Nephron progenitor cell (in vitro differentiated cells): ENCODE measurements around the gene HHIP.
A peak's percentile ranks its signal among the peaks of the same experiment; 100 is the strongest.

Experiments used
- DNase-seq: peaks from one replicate; pipeline ENCODE4 v3.0.0; 2021
- H3K27ac Mint-ChIP-seq: 2 replicates; pipeline ENCODE4 v1.8.0; 2021; ENCODE audit warnings: mild to moderate bottlenecking, moderate library complexity, mixed read lengths
- H3K27me3 Mint-ChIP-seq: 2 replicates; pipeline ENCODE4 v1.8.0; 2021; ENCODE audit warnings: mild to moderate bottlenecking, low read depth, mixed read lengths; ENCODE audit not compliant: poor library complexity
- H3K36me3 Mint-ChIP-seq: 2 replicates; pipeline ENCODE4 v1.8.0; 2021; ENCODE audit warnings: low read depth, mixed read lengths
- H3K4me1 Mint-ChIP-seq: 2 replicates; pipeline ENCODE4 v1.8.0; 2021; ENCODE audit warnings: mixed read lengths
- H3K4me3 Mint-ChIP-seq: 2 replicates; pipeline ENCODE4 v1.8.0; 2021; ENCODE audit warnings: mild to moderate bottlenecking, moderate library complexity, mixed read lengths
- H3K9me3 Mint-ChIP-seq: 2 replicates; pipeline ENCODE4 v1.8.0; 2021; ENCODE audit warnings: mild to moderate bottlenecking, moderate library complexity, mixed read lengths
- CTCF ChIP-seq: fragments of 200-600 bp; sonication (generic); IDR thresholded peaks from 2 replicates; pipeline ENCODE4 v1.5.0; 2021; ENCODE audit warnings: antibody characterized with exemption

Gene HHIP

GRCh38 chr4:144645102-144645630, 790 bp upstream of the HHIP start:
- no peaks in the 10 kb centered on the region for H3K9me3 Mint-ChIP-seq
- H3K27ac Mint-ChIP-seq: no peak overlapping the region
- TF ChIP-seq CTCF: no peak
- peaks cover 34% of the 10 kb centered on the region for H3K4me1 Mint-ChIP-seq
- peak; percentile 4 for DNase-seq
- H3K36me3 Mint-ChIP-seq: no peaks in the 10 kb centered on the region
- peak overlapping the region; percentile 80 for H3K4me3 Mint-ChIP-seq
- H3K27me3 Mint-ChIP-seq: peaks cover 26% of the 10 kb centered on the region

- Mint-ChIP-seq H3K27ac (peak overlapping the region; percentile 5), H3K4me1 (peaks cover 37% of the 10 kb centered on the region), H3K27me3 (peaks cover 26% of the 10 kb centered on the region), H3K9me3 (no peaks in the 10 kb centered on the region), H3K36me3 (no peaks in the 10 kb centered on the region), H3K4me3 (peak overlapping the region; percentile 87)
- peak; percentile 9 for TF ChIP-seq CTCF
- DNase-seq: peak; percentile 62
Observed at GRCh38 chr4:144646523-144647094, 653 bp downstream of the HHIP start.

- peak; percentile 28 for DNase-seq
- Mint-ChIP-seq H3K36me3 (no peaks in the 10 kb centered on the region), H3K4me1 (peaks cover 37% of the 10 kb centered on the region), H3K27me3 (peaks cover 26% of the 10 kb centered on the region), H3K4me3 (peak overlapping the region; percentile 87), H3K27ac (no peak overlapping the region), H3K9me3 (no peaks in the 10 kb centered on the region)
- TF ChIP-seq CTCF: no peak
Observed at GRCh38 chr4:144647095-144647561, 1.2 kb downstream of the HHIP start.

GRCh38 chr4:144647590-144647989, 1.6 kb downstream of the HHIP start:
- H3K27ac Mint-ChIP-seq: no peak overlapping the region

GRCh38 chr4:144648042-144648441, 2.1 kb downstream of the HHIP start:
- TF ChIP-seq CTCF: no peak
- Mint-ChIP-seq H3K27ac (no peak overlapping the region), H3K36me3 (no peaks in the 10 kb centered on the region), H3K9me3 (no peaks in the 10 kb centered on the region), H3K4me1 (peaks cover 37% of the 10 kb centered on the region), H3K4me3 (peak overlapping the region; percentile 87), H3K27me3 (peaks cover 26% of the 10 kb centered on the region)
- DNase-seq: no peak

More at GRCh38 chr4:144647590-144647989, 1.6 kb downstream of the HHIP start:
- peaks cover 26% of the 10 kb centered on the region for H3K27me3 Mint-ChIP-seq
- H3K4me3 Mint-ChIP-seq: peak overlapping the region; percentile 87
- H3K9me3 Mint-ChIP-seq: no peaks in the 10 kb centered on the region
- peaks cover 37% of the 10 kb centered on the region for H3K4me1 Mint-ChIP-seq
- no peak for TF ChIP-seq CTCF
- H3K36me3 Mint-ChIP-seq: no peaks in the 10 kb centered on the region
- DNase-seq: no peak

- DNase-seq: no peak
- Mint-ChIP-seq H3K27ac (no peak overlapping the region), H3K36me3 (no peaks in the 10 kb centered on the region), H3K4me1 (peaks cover 37% of the 10 kb centered on the region), H3K27me3 (peaks cover 25% of the 10 kb centered on the region), H3K4me3 (no peak overlapping the region), H3K9me3 (no peaks in the 10 kb centered on the region)
- no peak for TF ChIP-seq CTCF
Observed at GRCh38 chr4:144649646-144650045, 3.7 kb downstream of the HHIP start.
